B cell (primary cell): ENCODE results near the gene PGS1. TPM values are rescaled to one million over a fixed set of nuclear protein-coding genes. Genes with fewer than 3 reads are reported as not detected.

Source experiments
- ATAC-seq: fragments of 200-7000 bp; cut with Tn5 transposase; one replicate; pipeline ENCODE4 v1.10.0; 2021; ENCODE audit warnings: low read depth, mild to moderate bottlenecking, moderate number of reproducible peaks, moderate library complexity
- CTCF ChIA-PET: fragments of 350-600 bp; sonication (Branson Sonifier 250); formaldehyde crosslinking; loops from one replicate; lab custom pipeline; 2021; ENCODE audit warnings: antibody characterized with exemption, inconsistent platforms; lab: Charles Lee
- POLR2A ChIA-PET: fragments of 350-600 bp; sonication (Branson Sonifier 250); formaldehyde crosslinking; loops from one replicate; lab custom pipeline; 2021; ENCODE audit warnings: antibody characterized with exemption; lab: Charles Lee
- DNase-seq: peaks from one replicate; pipeline ENCODE4 v3.0.0; 2013
- H2AFZ ChIP-seq: 2 replicates; pipeline ENCODE4 v1.6.1; 2012; ENCODE audit warnings: mild to moderate bottlenecking, low read depth, low read length; ENCODE audit not compliant: insufficient read depth, poor library complexity, severe bottlenecking
- H3K27ac ChIP-seq, 2 donors: 1 replicate in 1 of 2; 2 replicates in 1 of 2; pipeline ENCODE4 v1.5.1; 2012 to 2013; ENCODE audit warnings: low read length in 2 of 2, mild to moderate bottlenecking in 2 of 2, moderate library complexity in 1 of 2
- H3K27me3 ChIP-seq, 4 experiments: fragments of 200-600 bp in 1 of 4; sonication (generic) in 1 of 4; replicated peaks in 1 of 4; 1 replicate in 2 of 4; 2 replicates in 2 of 4; pipeline versions ENCODE4 v1.6.1 to v1.7.0; 2013 to 2016; ENCODE audit warnings: low read length in 3 of 4, mild to moderate bottlenecking in 2 of 4, mixed read lengths in 1 of 4, moderate library complexity in 1 of 4; ENCODE audit not compliant: insufficient read depth in 4 of 4, control insufficient read depth in 3 of 4; ENCODE audit errors: control extremely low read depth in 1 of 4
- H3K36me3 ChIP-seq, 2 experiments: replicated peaks in 1 of 2; 1 replicate in 1 of 2; 2 replicates in 1 of 2; pipeline versions ENCODE4 v1.6.1 to v1.7.1; 2013; ENCODE audit warnings: low read length in 1 of 2; ENCODE audit not compliant: insufficient read depth in 2 of 2, control insufficient read depth in 1 of 2; ENCODE audit errors: control extremely low read depth in 1 of 2, extremely low read depth in 1 of 2
- H3K4me1 ChIP-seq, 2 donors: fragments of 200-600 bp in 1 of 2; sonication (generic) in 1 of 2; 1 replicate in 1 of 2; 2 replicates in 1 of 2; pipeline versions ENCODE4 v1.5.1 to v1.6.1; 2013 to 2017; ENCODE audit warnings: low read length in 2 of 2; ENCODE audit not compliant: control insufficient read depth in 2 of 2, insufficient read depth in 2 of 2
- H3K4me2 ChIP-seq: replicated peaks from 2 replicates; pipeline ENCODE3; 2012; ENCODE audit warnings: mild to moderate bottlenecking, low read depth, low read length; ENCODE audit not compliant: poor library complexity, severe bottlenecking
- H3K4me3 ChIP-seq, 5 experiments: fragments of 200-600 bp in 1 of 5; sonication (generic) in 1 of 5; 1 replicate in 3 of 5; 2 replicates in 2 of 5; pipeline versions ENCODE4 v1.5.1 to v1.7.0; 2011 to 2016; ENCODE audit warnings: low read length in 4 of 5, mild to moderate bottlenecking in 4 of 5, low read depth in 2 of 5, control low read depth in 1 of 5, moderate library complexity in 1 of 5; ENCODE audit not compliant: insufficient read depth in 1 of 5; ENCODE audit errors: control extremely low read depth in 1 of 5, extremely low read depth in 1 of 5
- H3K79me2 ChIP-seq: fragments of 200-600 bp; sonication (generic); one replicate; pipeline ENCODE4 v1.6.0; 2016; ENCODE audit warnings: low read length; ENCODE audit not compliant: control insufficient read depth, insufficient read depth
- H3K9ac ChIP-seq: fragments of 200-600 bp; sonication (generic); 2 replicates; pipeline ENCODE4 v1.6.1; 2017; ENCODE audit warnings: mild to moderate bottlenecking, low read length, moderate library complexity
- H3K9me3 ChIP-seq, 3 donors: one replicate each; pipeline versions ENCODE4 v1.6.1 to v1.7.1; 2013; ENCODE audit warnings: low read length in 2 of 3; ENCODE audit not compliant: control insufficient read depth in 2 of 3, insufficient read depth in 1 of 3; ENCODE audit errors: control extremely low read depth in 1 of 3
- H4K20me1 ChIP-seq: 2 replicates; pipeline ENCODE4 v1.6.0; 2012; ENCODE audit warnings: mild to moderate bottlenecking, low read length; ENCODE audit not compliant: insufficient read depth, control insufficient read depth, poor library complexity, severe bottlenecking
- H3K27ac Mint-ChIP-seq: one replicate; pipeline ENCODE4 v1.8.0; 2021; ENCODE audit warnings: mixed read lengths
- H3K27me3 Mint-ChIP-seq: one replicate; pipeline ENCODE4 v1.8.0; 2021; ENCODE audit warnings: mixed read lengths
- H3K4me1 Mint-ChIP-seq: one replicate; pipeline ENCODE4 v1.8.0; 2021; ENCODE audit warnings: mixed read lengths
- H3K4me3 Mint-ChIP-seq: one replicate; pipeline ENCODE4 v1.8.0; 2021; ENCODE audit warnings: mixed read lengths
- H3K9me3 Mint-ChIP-seq: one replicate; pipeline ENCODE4 v1.8.0; 2022; ENCODE audit warnings: mixed read lengths; ENCODE audit not compliant: insufficient read depth
- CTCF ChIP-seq: fragments of 200-600 bp; IDR thresholded peaks from one replicate; pipeline ENCODE4 v1.8.0; 2022; ENCODE audit warnings: antibody characterized with exemption, mild to moderate bottlenecking
- EZH2 ChIP-seq: IDR thresholded peaks from 2 replicates; pipeline ENCODE4 v1.6.1; 2012; ENCODE audit warnings: borderline replicate concordance, low read depth, mild to moderate bottlenecking, moderate library complexity, low read length; ENCODE audit not compliant: insufficient read depth, poor library complexity, severe bottlenecking
- WGBS: methylation state at CpG from one replicate; pipeline ENCODE4 v1.1.5; 2013; ENCODE audit warnings: missing lambda C conversion rate; ENCODE audit not compliant: insufficient coverage; 5-methylcytosine and 5-hydroxymethylcytosine counted together
- intact Hi-C: fragments of 100-400 bp; cut with micrococcal nuclease; formaldehyde crosslinking; loops from one replicate; pipeline ENCODE4 v1.10.0; 2022
- polyA plus RNA-seq: library from polyadenylated mRNA; depleted of rRNA; stranded (reverse); fragments of >200 nt; gene quantifications from 2 replicates; pipeline ENCODE4 v1.2.3, GENCODE V29; 2012
- total RNA-seq, 2 donors: library from RNA; stranded (reverse); fragments of 120-200 nt in 1 of 2; gene quantifications; 1 replicate in 1 of 2; 2 replicates in 1 of 2; pipeline versions ENCODE4 v1.2.3 to v1.2.4, GENCODE V29; 2013 to 2022

PGS1 gene
- total and polyA plus RNA-seq, 2 donors (not counting 1 experiment from before 2014, with no cell fraction given): 85.1 to 88.3 TPM

GRCh38 chr17:78390241-78391050 lies 12.0 kb downstream of the PGS1 start:
- no peak overlapping the region for H3K9ac ChIP-seq
- CTCF ChIA-PET: interaction anchor here (1.1 to 1.2 kb wide), 2 partner anchors 30 to 32 kb away, joined by 4 to 5 read pairs; no protein-coding TSS in a partner anchor

More at GRCh38 chr17:78390241-78391050, 12.0 kb downstream of the PGS1 start:
- H3K27me3 Mint-ChIP-seq: no peaks in the 10 kb centered on the region
- H3K9me3 ChIP-seq: no peaks in the 10 kb centered on the region
- DNase-seq: no peak
- peaks cover 98% of the 10 kb centered on the region for H3K79me2 ChIP-seq
- TF ChIP-seq CTCF (no peak), EZH2 (no peak)
- H4K20me1 ChIP-seq: peaks cover 97% of the 10 kb centered on the region
- intact Hi-C loops: no loop called here
- no peak overlapping the region for H3K4me3 ChIP-seq
- H3K27ac Mint-ChIP-seq: peak overlapping the region; percentile 56
- no peak overlapping the region for H3K4me3 Mint-ChIP-seq
- no peaks in the 10 kb centered on the region for H3K9me3 Mint-ChIP-seq
- no peak overlapping the region for H3K27ac ChIP-seq
- no peak overlapping the region for H2AFZ ChIP-seq
- POLR2A ChIA-PET: interaction anchor here (0.7 kb wide), 1 partner anchor 99 kb away, joined by 3 read pairs; no protein-coding TSS in a partner anchor
- peaks cover 52% of the 10 kb centered on the region for H3K4me1 Mint-ChIP-seq
- peaks cover 0 to 30% of the 10 kb centered on the region in 2 experiments for H3K36me3 ChIP-seq
- H3K4me1 ChIP-seq: peaks cover 33 to 46% of the 10 kb centered on the region in 2 donors
- H3K27me3 ChIP-seq: no peaks in the 10 kb centered on the region
- no peak for ATAC-seq
- WGBS: 77% methylated on average over 12 of the region's 15 CpGs
- H3K4me2 ChIP-seq: no peak overlapping the region
